ENCODE results near the gene TEX52. TPM values are rescaled to one million over a fixed set of nuclear protein-coding genes. Genes with fewer than 3 reads are reported as not detected.
A peak's percentile ranks its signal among the peaks of the same experiment; 100 is the strongest.

TEX52 gene
- total and polyA plus RNA-seq, 2 of the 13 experiments (the other 11 are each of a cell fraction or from before 2014, with no cell fraction given), result 0.05 TPM; not detected in 1

- peak; percentile 77 for TF ChIP-seq KLF12 (CRISPR knock-in tag; IDR thresholded peaks at IDR 0.05; ENCODE audit: borderline replicate concordance)
- TF ChIP-seq ZNF263 (CRISPR knock-in tag; IDR thresholded peaks at IDR 0.05), result no peak; the same call in 1 of the 2 replicates
- TF ChIP-seq PITX1 (CRISPR knock-in tag; IDR thresholded peaks at IDR 0.05), result peak; percentile 88
- peak; percentile 98 for TF ChIP-seq PBX2 (CRISPR knock-in tag; IDR thresholded peaks at IDR 0.05)
- TF ChIP-seq HDAC1 (CRISPR knock-in tag; IDR thresholded peaks at IDR 0.05), result peak; percentile 94
- peak; percentile 24; the same call in 1 of the 2 replicates for TF ChIP-seq ZBTB7B (CRISPR knock-in tag; IDR thresholded peaks at IDR 0.05)
- TF ChIP-seq SRSF4 (IDR thresholded peaks at IDR 0.05; ENCODE audit: low read depth, low read length, poor library complexity, severe bottlenecking), result no peak
- TF ChIP-seq ZBTB10 (CRISPR knock-in tag; IDR thresholded peaks at IDR 0.05; ENCODE audit: borderline replicate concordance), result peak; percentile 81; the same call in 1 of the 2 replicates
- TF ChIP-seq ZNF264 (CRISPR knock-in tag; IDR thresholded peaks at IDR 0.05), result peak; percentile 84; the same call in 1 of the 2 replicates
- peak; percentile 40 for TF ChIP-seq YY1 (IDR thresholded peaks at IDR 0.05; ENCODE audit: insufficient read depth, insufficient replicate concordance, low read depth, low read length)
- TF ChIP-seq MLX (CRISPR knock-in tag; IDR thresholded peaks at IDR 0.05), result peak; percentile 41; the same call in 1 of the 2 replicates
- peak; percentile 86 for TF ChIP-seq PRDM10 (CRISPR knock-in tag; IDR thresholded peaks at IDR 0.05; ENCODE audit: low read depth)
- peak; percentile 99 for TF ChIP-seq RBM39 (IDR thresholded peaks at IDR 0.05; ENCODE audit: low read depth, low read length, poor library complexity, severe bottlenecking)
- TF ChIP-seq RAD21 (CRISPR knock-in tag; IDR thresholded peaks at IDR 0.05), result peak; percentile 55
- peak; percentile 40; the same call in 1 of the 2 replicates for TF ChIP-seq SP5 (CRISPR knock-in tag; IDR thresholded peaks at IDR 0.05; ENCODE audit: borderline replicate concordance, low read depth)
- TF ChIP-seq KDM4B (CRISPR knock-in tag; IDR thresholded peaks at IDR 0.05), result 0 out of 2 replicates have a peak, but pooled peaks have one; percentile 64
- TF ChIP-seq PLRG1 (conservative IDR thresholded peaks at IDR 0.05), result no peak
- TF ChIP-seq FUBP1 (CRISPR knock-in tag; IDR thresholded peaks at IDR 0.05; ENCODE audit: borderline replicate concordance), result 0 out of 2 replicates have a peak, but pooled peaks have one; percentile 50
These were observed 44.3 kb downstream of the TEX52 start, which contains the start of gene ITFG2 (continued) for GRCh38 chr12:2812290-2813213.

Measured in HepG2 (cell line).